NB4 (cell line): ENCODE measurements around the gene LRRC14B.

Experiments used
- TF ChIP-seq, protein P1 (sequence below): IDR thresholded peaks from one replicate; pipeline ENCODE4 v1.5.1; 2012; ENCODE audit warnings: low read depth, low read length
- TF ChIP-seq, protein P2 (sequence below): IDR thresholded peaks from 2 replicates; pipeline ENCODE4 v1.6.1; 2011; ENCODE audit warnings: low read depth, low read length

DNA sequence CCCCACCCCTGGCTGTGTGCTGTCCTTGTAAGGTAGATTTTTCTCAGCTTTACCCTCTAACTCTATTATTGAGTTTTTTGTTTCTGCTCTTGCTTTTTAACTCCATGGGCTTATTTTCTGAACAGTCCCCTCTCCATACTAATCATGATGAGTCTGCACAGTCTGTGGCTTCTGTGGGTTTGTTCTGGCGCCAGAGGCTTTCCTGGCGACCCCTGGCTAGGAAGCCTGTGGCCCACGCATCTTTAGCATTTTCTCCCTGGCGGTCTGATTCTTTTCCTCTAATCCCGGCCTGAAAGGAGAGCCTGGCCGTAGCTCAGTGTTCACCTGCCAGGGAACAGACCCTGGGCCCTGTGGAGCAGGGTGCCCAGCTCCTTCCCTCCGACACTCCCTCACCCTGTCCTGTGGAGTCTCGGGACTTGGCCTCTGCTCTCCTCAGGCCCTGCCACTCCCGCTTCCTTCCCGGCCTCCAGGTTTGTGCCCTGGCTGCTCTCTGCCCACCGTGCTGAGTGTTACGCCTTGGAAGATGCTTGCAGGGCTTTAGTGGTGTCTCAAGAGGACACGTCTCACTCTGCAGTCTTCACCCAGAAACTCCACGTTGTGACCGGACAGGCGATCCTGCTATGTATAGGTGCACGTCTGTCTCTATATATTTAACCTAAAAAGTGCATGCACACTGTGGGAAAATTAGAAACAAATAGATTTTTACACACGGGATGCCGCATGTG, 31.7 kb upstream of the LRRC14B start:
- TF ChIP-seq, protein P1, sequence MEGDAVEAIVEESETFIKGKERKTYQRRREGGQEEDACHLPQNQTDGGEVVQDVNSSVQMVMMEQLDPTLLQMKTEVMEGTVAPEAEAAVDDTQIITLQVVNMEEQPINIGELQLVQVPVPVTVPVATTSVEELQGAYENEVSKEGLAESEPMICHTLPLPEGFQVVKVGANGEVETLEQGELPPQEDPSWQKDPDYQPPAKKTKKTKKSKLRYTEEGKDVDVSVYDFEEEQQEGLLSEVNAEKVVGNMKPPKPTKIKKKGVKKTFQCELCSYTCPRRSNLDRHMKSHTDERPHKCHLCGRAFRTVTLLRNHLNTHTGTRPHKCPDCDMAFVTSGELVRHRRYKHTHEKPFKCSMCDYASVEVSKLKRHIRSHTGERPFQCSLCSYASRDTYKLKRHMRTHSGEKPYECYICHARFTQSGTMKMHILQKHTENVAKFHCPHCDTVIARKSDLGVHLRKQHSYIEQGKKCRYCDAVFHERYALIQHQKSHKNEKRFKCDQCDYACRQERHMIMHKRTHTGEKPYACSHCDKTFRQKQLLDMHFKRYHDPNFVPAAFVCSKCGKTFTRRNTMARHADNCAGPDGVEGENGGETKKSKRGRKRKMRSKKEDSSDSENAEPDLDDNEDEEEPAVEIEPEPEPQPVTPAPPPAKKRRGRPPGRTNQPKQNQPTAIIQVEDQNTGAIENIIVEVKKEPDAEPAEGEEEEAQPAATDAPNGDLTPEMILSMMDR: no peak
- TF ChIP-seq, protein P2, sequence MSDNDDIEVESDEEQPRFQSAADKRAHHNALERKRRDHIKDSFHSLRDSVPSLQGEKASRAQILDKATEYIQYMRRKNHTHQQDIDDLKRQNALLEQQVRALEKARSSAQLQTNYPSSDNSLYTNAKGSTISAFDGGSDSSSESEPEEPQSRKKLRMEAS: no peak
